Astrocyte (in vitro differentiated cells and primary cell): ENCODE data around the gene TTLL5. TPM values are rescaled to one million over a fixed set of nuclear protein-coding genes. Genes with fewer than 3 reads are reported as not detected.

ENCODE experiments used
- DNase-seq: peaks from one replicate; pipeline ENCODE4 v3.0.0-alpha.2; 2010; ENCODE audit warnings: low read depth
- FAIRE-seq: peaks from 2 replicates; lab custom pipeline; 2011; peaks lifted over from hg19 to GRCh38; lab: Jason Lieb, UNC
- H2AFZ ChIP-seq: 2 replicates; pipeline ENCODE4 v1.6.0; 2012; ENCODE audit warnings: low read depth, low read length, inconsistent platforms
- H3K27ac ChIP-seq: 2 replicates; pipeline ENCODE4 v1.5.1; 2011; ENCODE audit warnings: low read depth, low read length, inconsistent platforms
- H3K27me3 ChIP-seq: 2 replicates; pipeline ENCODE4 v1.6.0; 2011; ENCODE audit warnings: low read length, inconsistent platforms; ENCODE audit not compliant: insufficient read depth
- H3K36me3 ChIP-seq: 2 replicates; pipeline ENCODE4 v1.5.1; 2011; ENCODE audit warnings: low read length, inconsistent platforms; ENCODE audit not compliant: insufficient read depth
- H3K4me1 ChIP-seq: 2 replicates; pipeline ENCODE4 v1.5.1; 2011; ENCODE audit warnings: low read length, inconsistent platforms; ENCODE audit not compliant: insufficient read depth
- H3K4me2 ChIP-seq: 2 replicates; pipeline ENCODE4 v1.6.0; 2012; ENCODE audit warnings: low read length, inconsistent platforms
- H3K4me3 ChIP-seq: 2 replicates; pipeline ENCODE4 v1.5.1; 2011; ENCODE audit warnings: low read depth, mild to moderate bottlenecking, low read length, inconsistent platforms; ENCODE audit not compliant: insufficient read depth
- H3K79me2 ChIP-seq: 2 replicates; pipeline ENCODE4 v1.6.0; 2012; ENCODE audit warnings: mild to moderate bottlenecking, low read length, inconsistent platforms; ENCODE audit not compliant: insufficient read depth
- H3K9ac ChIP-seq: 2 replicates; pipeline ENCODE4 v1.6.0; 2012; ENCODE audit warnings: mild to moderate bottlenecking, low read length, inconsistent platforms
- H3K9me3 ChIP-seq: 2 replicates; pipeline ENCODE4 v1.5.1; 2012; ENCODE audit warnings: low read depth, mild to moderate bottlenecking, low read length, inconsistent platforms; ENCODE audit not compliant: insufficient read depth
- H4K20me1 ChIP-seq: 2 replicates; pipeline ENCODE4 v1.6.0; 2012; ENCODE audit warnings: low read length, inconsistent platforms; ENCODE audit not compliant: insufficient read depth
- H3K27ac Mint-ChIP-seq: one replicate; pipeline ENCODE4 v1.8.0; 2021; ENCODE audit warnings: mild to moderate bottlenecking, mixed read lengths; ENCODE audit not compliant: unreplicated experiment
- H3K27me3 Mint-ChIP-seq: one replicate; pipeline ENCODE4 v1.8.0; 2021; ENCODE audit warnings: low read depth, mixed read lengths; ENCODE audit not compliant: unreplicated experiment
- H3K36me3 Mint-ChIP-seq: one replicate; pipeline ENCODE4 v1.8.0; 2021; ENCODE audit warnings: low read depth, mixed read lengths; ENCODE audit not compliant: unreplicated experiment
- H3K4me1 Mint-ChIP-seq: one replicate; pipeline ENCODE4 v1.8.0; 2021; ENCODE audit warnings: low read depth, mixed read lengths; ENCODE audit not compliant: unreplicated experiment
- H3K4me3 Mint-ChIP-seq: one replicate; pipeline ENCODE4 v1.8.0; 2021; ENCODE audit warnings: mild to moderate bottlenecking, moderate library complexity, mixed read lengths; ENCODE audit not compliant: unreplicated experiment
- H3K9me3 Mint-ChIP-seq: one replicate; pipeline ENCODE4 v1.8.0; 2021; ENCODE audit warnings: mild to moderate bottlenecking, mixed read lengths; ENCODE audit not compliant: unreplicated experiment
- CTCF ChIP-seq: IDR thresholded peaks from 2 replicates; pipeline ENCODE4 v1.5.1; 2011; ENCODE audit warnings: low read depth, mild to moderate bottlenecking, inconsistent platforms, low read length, moderate library complexity; ENCODE audit not compliant: insufficient read depth
- EZH2 ChIP-seq: IDR thresholded peaks from 2 replicates; pipeline ENCODE4 v1.6.1; 2012; ENCODE audit warnings: mild to moderate bottlenecking, low read length, inconsistent platforms; ENCODE audit not compliant: insufficient read depth
- total RNA-seq: library from RNA; stranded (reverse); gene quantifications from 2 replicates; pipeline ENCODE4 v1.2.1, GENCODE V29; 2021

TTLL5 gene
- total RNA-seq, 1 donor from 2014 or later: 24.0 TPM

GRCh38 chr14:75885829-75886228, 224.8 kb downstream of the TTLL5 start:
- Mint-ChIP-seq H3K4me3 (no peak overlapping the region), H3K27ac (peak overlapping the region; percentile 84), H3K9me3 (no peaks in the 10 kb centered on the region), H3K27me3 (no peaks in the 10 kb centered on the region), H3K4me1 (peaks cover 44% of the 10 kb centered on the region), H3K36me3 (peaks cover 3% of the 10 kb centered on the region)
- TF ChIP-seq CTCF: no peak
- TF ChIP-seq EZH2: no peak
- Histone ChIP-seq H2AFZ (no peak overlapping the region), H3K27me3 (no peaks in the 10 kb centered on the region), H3K4me3 (no peak overlapping the region), H3K79me2 (no peaks in the 10 kb centered on the region), H3K9ac (no peak overlapping the region), H3K27ac (peak overlapping the region; percentile 35), H3K4me1 (peaks cover 22% of the 10 kb centered on the region), H4K20me1 (no peaks in the 10 kb centered on the region), H3K4me2 (peak overlapping the region; percentile 5), H3K36me3 (no peaks in the 10 kb centered on the region), H3K9me3 (no peaks in the 10 kb centered on the region)
- FAIRE-seq: peak; percentile 85
- DNase-seq: peak; percentile 83

- Mint-ChIP-seq H3K9me3 (no peaks in the 10 kb centered on the region), H3K27ac (peak overlapping the region; percentile 43), H3K36me3 (peaks cover 9% of the 10 kb centered on the region), H3K4me1 (peaks cover 43% of the 10 kb centered on the region), H3K4me3 (no peak overlapping the region), H3K27me3 (no peaks in the 10 kb centered on the region)
- H3K27me3 ChIP-seq: no peaks in the 10 kb centered on the region
- H3K36me3 ChIP-seq: no peaks in the 10 kb centered on the region
- no peaks in the 10 kb centered on the region for H4K20me1 ChIP-seq
- H2AFZ ChIP-seq: no peak overlapping the region
- no peaks in the 10 kb centered on the region for H3K9me3 ChIP-seq
- H3K27ac ChIP-seq: no peak overlapping the region
- no peak for TF ChIP-seq CTCF
- no peak for TF ChIP-seq EZH2
- H3K9ac ChIP-seq: no peak overlapping the region
- no peak for DNase-seq
- peaks cover 22% of the 10 kb centered on the region for H3K4me1 ChIP-seq
- FAIRE-seq: peak; percentile 9
- no peaks in the 10 kb centered on the region for H3K79me2 ChIP-seq
- no peak overlapping the region for H3K4me2 ChIP-seq
- H3K4me3 ChIP-seq: no peak overlapping the region
Observed at GRCh38 chr14:75886636-75887348, 225.7 kb downstream of the TTLL5 start.

GRCh38 chr14:75888945-75889344, 227.9 kb downstream of the TTLL5 start:
- Histone ChIP-seq H3K9me3 (no peaks in the 10 kb centered on the region), H2AFZ (no peak overlapping the region), H3K4me2 (no peak overlapping the region), H3K27me3 (no peaks in the 10 kb centered on the region), H3K36me3 (no peaks in the 10 kb centered on the region), H3K27ac (no peak overlapping the region), H3K9ac (no peak overlapping the region), H4K20me1 (no peaks in the 10 kb centered on the region), H3K4me3 (no peak overlapping the region), H3K79me2 (no peaks in the 10 kb centered on the region), H3K4me1 (peaks cover 17% of the 10 kb centered on the region)
- H3K4me3 Mint-ChIP-seq: no peak overlapping the region
- no peaks in the 10 kb centered on the region for H3K9me3 Mint-ChIP-seq
- TF ChIP-seq EZH2 (no peak), CTCF (no peak)
- peaks cover 22% of the 10 kb centered on the region for H3K4me1 Mint-ChIP-seq
- no peak overlapping the region for H3K27ac Mint-ChIP-seq
- DNase-seq (no peak), FAIRE-seq (no peak)
- H3K27me3 Mint-ChIP-seq: no peaks in the 10 kb centered on the region
- H3K36me3 Mint-ChIP-seq: peaks cover 9% of the 10 kb centered on the region
